ENCODE measurements around the gene RNU7-1.

The RNU7-1 gene

GRCh38 chr12:6932766-6933165, 10.8 kb upstream of the RNU7-1 start:
- TF ChIP-seq EZH2phosphoT487 (IDR thresholded peaks at IDR 0.05; ENCODE audit: low read length) (no peak), CTCF (IDR thresholded peaks at IDR 0.05; ENCODE audit: low read length) (no peak), EZH2 (optimal IDR thresholded peaks at IDR 0.05; ENCODE audit: low read depth, low read length) (no peak)
- Histone ChIP-seq H3K36me3 (replicated peaks; ENCODE audit: insufficient read depth, low read length) (no peaks in the 10 kb centered on the region), H3K4me2 (ENCODE audit: low read depth, low read length) (no peak overlapping the region), H3K9ac (ENCODE audit: low read length) (no peak overlapping the region), H3K79me2 (ENCODE audit: low read length) (peaks cover 59% of the 10 kb centered on the region), H3K27me3 (replicated peaks; ENCODE audit: insufficient read depth, low read length) (no peaks in the 10 kb centered on the region), H3K4me1 (ENCODE audit: low read length) (peaks cover 14% of the 10 kb centered on the region), H3K4me3 (ENCODE audit: low read length) (no peak overlapping the region), H3K9me3 (replicated peaks; ENCODE audit: insufficient read depth, low read length) (no peaks in the 10 kb centered on the region), H3F3A (ENCODE audit: insufficient read depth, low read length) (peaks cover 22% of the 10 kb centered on the region; the same call in 1 of the 2 replicates), H2AFZ (ENCODE audit: low read length) (no peak overlapping the region), H3K9me2 (replicated peaks; ENCODE audit: insufficient read depth, low read length) (no peaks in the 10 kb centered on the region), H3K27ac (ENCODE audit: low read length) (no peak overlapping the region), H4K20me1 (ENCODE audit: insufficient read depth, low read length) (no peaks in the 10 kb centered on the region)
- DNase-seq = no peak

DNA sequence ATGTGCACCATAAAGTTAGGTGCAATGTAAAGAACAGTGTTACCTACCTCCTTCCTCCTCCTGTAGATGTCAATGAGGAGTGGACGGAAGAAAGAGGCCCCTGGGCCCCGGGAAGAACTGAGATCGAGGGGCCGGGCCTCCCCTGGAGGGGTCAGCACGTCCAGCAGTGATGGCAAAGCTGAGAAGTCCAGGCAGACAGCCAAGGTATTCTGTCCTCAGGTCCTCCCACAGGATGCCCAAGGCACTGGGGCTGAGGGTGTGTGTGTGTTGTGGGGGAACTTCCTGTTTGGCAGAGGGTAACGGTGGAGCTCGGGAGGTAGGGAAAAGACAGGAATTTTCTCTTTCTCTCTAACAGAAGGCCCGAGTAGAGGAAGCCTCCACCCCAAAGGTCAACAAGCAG, 9.5 kb upstream of the RNU7-1 start:
- Histone ChIP-seq H3K9me2 (replicated peaks; ENCODE audit: insufficient read depth, low read length) (no peaks in the 10 kb centered on the region), H4K20me1 (ENCODE audit: insufficient read depth, low read length) (no peaks in the 10 kb centered on the region), H3K4me2 (ENCODE audit: low read depth, low read length) (no peak overlapping the region), H3K9ac (ENCODE audit: low read length) (no peak overlapping the region), H3K79me2 (ENCODE audit: low read length) (peaks cover 56% of the 10 kb centered on the region), H3K27me3 (replicated peaks; ENCODE audit: insufficient read depth, low read length) (no peaks in the 10 kb centered on the region), H3K9me3 (replicated peaks; ENCODE audit: insufficient read depth, low read length) (no peaks in the 10 kb centered on the region), H3K27ac (ENCODE audit: low read length) (no peak overlapping the region), H2AFZ (ENCODE audit: low read length) (no peak overlapping the region), H3F3A (ENCODE audit: insufficient read depth, low read length) (peaks cover 19% of the 10 kb centered on the region; the same call in 1 of the 2 replicates), H3K4me3 (ENCODE audit: low read length) (no peak overlapping the region), H3K4me1 (ENCODE audit: low read length) (peaks cover 13% of the 10 kb centered on the region), H3K36me3 (replicated peaks; ENCODE audit: insufficient read depth, low read length) (no peaks in the 10 kb centered on the region)
- DNase-seq = no peak
- no peak for TF ChIP-seq EZH2phosphoT487 (IDR thresholded peaks at IDR 0.05; ENCODE audit: low read length)
- TF ChIP-seq EZH2 (optimal IDR thresholded peaks at IDR 0.05; ENCODE audit: low read depth, low read length) = no peak
- TF ChIP-seq CTCF (IDR thresholded peaks at IDR 0.05; ENCODE audit: low read length) = no peak

GRCh38 chr12:6935371-6936193, 8.0 kb upstream of the RNU7-1 start:
- DNase-seq = no peak
- H3K27ac ChIP-seq (ENCODE audit: low read length) = no peak overlapping the region
- no peak for TF ChIP-seq CTCF (IDR thresholded peaks at IDR 0.05; ENCODE audit: low read length)
- TF ChIP-seq EZH2phosphoT487 (IDR thresholded peaks at IDR 0.05; ENCODE audit: low read length) = no peak
- no peak for TF ChIP-seq EZH2 (optimal IDR thresholded peaks at IDR 0.05; ENCODE audit: low read depth, low read length)
- no peaks in the 10 kb centered on the region for H3K27me3 ChIP-seq (replicated peaks; ENCODE audit: insufficient read depth, low read length)
- no peak overlapping the region for H2AFZ ChIP-seq (ENCODE audit: low read length)
- H3K4me3 ChIP-seq (ENCODE audit: low read length) = no peak overlapping the region
- H3F3A ChIP-seq (ENCODE audit: insufficient read depth, low read length) = peaks cover 10% of the 10 kb centered on the region; the same call in 1 of the 2 replicates
- H3K9me2 ChIP-seq (replicated peaks; ENCODE audit: insufficient read depth, low read length) = no peaks in the 10 kb centered on the region
- no peak overlapping the region for H3K4me2 ChIP-seq (ENCODE audit: low read depth, low read length)
- no peaks in the 10 kb centered on the region for H3K36me3 ChIP-seq (replicated peaks; ENCODE audit: insufficient read depth, low read length)
- H3K9ac ChIP-seq (ENCODE audit: low read length) = no peak overlapping the region
- H3K9me3 ChIP-seq (replicated peaks; ENCODE audit: insufficient read depth, low read length) = no peaks in the 10 kb centered on the region
- peaks cover 43% of the 10 kb centered on the region for H3K79me2 ChIP-seq (ENCODE audit: low read length)
- no peaks in the 10 kb centered on the region for H4K20me1 ChIP-seq (ENCODE audit: insufficient read depth, low read length)
- H3K4me1 ChIP-seq (ENCODE audit: low read length) = peaks cover 8% of the 10 kb centered on the region; the same call in 1 of the 2 replicates
